ENCODE results near the gene GNS. TPM values are rescaled to one million over a fixed set of nuclear protein-coding genes. Genes with fewer than 3 reads are reported as not detected.

Gene GNS
- total and polyA plus RNA-seq, 2 experiments from 2014 or later, result 44.0 to 45.5 TPM

- TF ChIP-seq CTCF (IDR thresholded peaks at IDR 0.05; ENCODE audit: low read depth, low read length), result no peak
- no peak for DNase-seq (ENCODE audit: low read depth in 1 of 2, low spot score in 1 of 2)
- peaks cover 25% of the 10 kb centered on the region for H3K36me3 ChIP-seq
- H3K9me3 ChIP-seq (ENCODE audit: low read depth), result no peaks in the 10 kb centered on the region
- no peaks in the 10 kb centered on the region for H3K27me3 ChIP-seq
- no peak overlapping the region for H3K27ac ChIP-seq
- no peak overlapping the region for H3K4me3 ChIP-seq
- no peaks in the 10 kb centered on the region for H3K4me1 ChIP-seq (ENCODE audit: low read depth)
Measured at GRCh38 chr12:64716371-64716770, 42.8 kb downstream of the GNS start.

DNA sequence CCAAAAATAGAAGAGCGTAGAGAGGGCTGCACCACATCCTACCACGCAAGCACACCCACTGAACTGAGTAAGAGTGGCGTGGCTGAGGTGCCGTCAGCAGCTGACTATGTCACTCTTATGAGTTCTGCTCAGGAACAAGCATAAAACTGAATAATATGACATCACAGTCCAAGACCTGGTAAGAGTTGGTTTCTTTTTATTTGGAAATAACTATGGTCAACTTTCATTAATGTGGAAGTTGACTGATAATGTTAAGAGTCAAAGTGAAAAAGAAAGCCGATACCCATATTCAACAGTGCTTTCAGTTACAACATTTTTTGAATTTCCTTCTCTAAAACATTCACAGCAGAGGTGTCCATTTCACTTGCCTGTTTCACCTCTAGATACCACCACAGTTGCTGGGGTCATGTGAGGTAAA is 44.6 kb downstream of the GNS start:
- DNase-seq (ENCODE audit: low read depth in 1 of 2, low spot score in 1 of 2), result no peak
- Histone ChIP-seq H3K27ac (no peak overlapping the region), H3K4me3 (no peak overlapping the region), H3K9me3 (ENCODE audit: low read depth) (no peaks in the 10 kb centered on the region), H3K27me3 (no peaks in the 10 kb centered on the region), H3K4me1 (ENCODE audit: low read depth) (no peaks in the 10 kb centered on the region), H3K36me3 (peaks cover 14% of the 10 kb centered on the region)
- TF ChIP-seq CTCF (IDR thresholded peaks at IDR 0.05; ENCODE audit: low read depth, low read length), result no peak

DNA sequence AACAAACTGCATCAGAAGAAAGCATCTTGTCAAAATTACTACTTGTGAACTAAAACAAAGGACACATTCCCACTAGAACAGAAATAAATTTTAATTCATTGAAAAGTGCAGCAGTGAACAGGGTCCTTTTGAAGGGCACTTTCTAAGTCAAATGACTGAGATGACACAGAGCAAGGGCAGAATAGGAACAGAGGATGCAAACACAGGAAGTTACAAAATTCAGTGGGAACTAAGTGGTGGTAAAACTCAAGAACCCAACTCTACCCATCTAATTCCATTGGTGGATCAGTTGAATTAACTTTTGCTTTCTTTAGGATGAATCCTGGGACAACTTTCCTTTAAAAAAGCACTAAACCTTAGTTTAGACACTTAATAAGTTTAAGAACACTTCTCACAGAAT is 45.8 kb downstream of the GNS start:
- DNase-seq (ENCODE audit: low read depth in 1 of 2, low spot score in 1 of 2), result no peak

DNA sequence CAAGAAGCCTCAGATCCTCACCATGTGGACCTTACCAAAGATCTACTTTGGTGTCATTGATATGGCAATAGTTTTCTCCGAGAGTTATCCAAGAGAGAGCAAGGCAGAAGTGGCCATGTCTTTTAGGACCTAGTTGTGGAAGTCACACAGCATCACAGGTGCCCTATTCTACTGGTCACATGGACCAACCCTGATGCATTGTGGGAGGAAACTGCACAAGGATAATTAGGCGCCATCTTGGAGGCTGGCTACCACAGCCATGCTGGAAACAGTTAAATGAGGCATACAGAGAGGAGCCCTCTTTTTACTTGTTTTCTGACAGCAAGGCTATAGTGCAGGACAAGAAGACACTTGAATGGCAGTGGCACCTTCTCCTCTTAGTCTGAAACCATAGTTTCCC is 49.8 kb downstream of the GNS start:
- Histone ChIP-seq H3K36me3 (no peaks in the 10 kb centered on the region), H3K27ac (no peak overlapping the region), H3K27me3 (no peaks in the 10 kb centered on the region), H3K9me3 (ENCODE audit: low read depth) (no peaks in the 10 kb centered on the region), H3K4me1 (ENCODE audit: low read depth) (peaks cover 3% of the 10 kb centered on the region), H3K4me3 (no peak overlapping the region)
- no peak for DNase-seq (ENCODE audit: low read depth in 1 of 2, low spot score in 1 of 2)
- TF ChIP-seq CTCF (IDR thresholded peaks at IDR 0.05; ENCODE audit: low read depth, low read length), result no peak

More for the DNA sequence above, 45.8 kb downstream of the GNS start:
- H3K4me3 ChIP-seq, result no peak overlapping the region
- H3K27ac ChIP-seq, result no peak overlapping the region
- no peak for TF ChIP-seq CTCF (IDR thresholded peaks at IDR 0.05; ENCODE audit: low read depth, low read length)
- H3K36me3 ChIP-seq, result peaks cover 14% of the 10 kb centered on the region
- H3K27me3 ChIP-seq, result no peaks in the 10 kb centered on the region
- H3K9me3 ChIP-seq (ENCODE audit: low read depth), result no peaks in the 10 kb centered on the region
- H3K4me1 ChIP-seq (ENCODE audit: low read depth), result no peaks in the 10 kb centered on the region

DNA sequence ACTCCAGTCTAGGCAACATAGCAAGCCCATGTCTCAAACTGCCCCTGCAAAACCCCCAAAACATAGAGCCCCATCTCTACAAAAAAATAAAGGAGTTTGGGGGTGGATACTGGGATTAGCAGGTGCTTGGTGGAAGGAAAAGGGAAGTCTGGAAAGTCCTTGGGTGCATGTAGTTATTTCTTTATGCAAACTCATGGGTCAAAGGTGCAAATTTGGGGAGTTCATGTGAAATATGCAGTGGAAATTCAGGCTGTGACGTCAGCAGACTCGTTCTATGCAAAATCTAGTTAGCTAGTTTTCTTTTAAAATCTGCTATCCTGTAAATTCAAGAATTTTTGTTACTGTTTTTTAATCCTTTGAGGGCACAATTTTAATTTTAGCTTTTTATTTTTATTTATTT is 51.3 kb downstream of the GNS start:
- Histone ChIP-seq H3K27ac (no peak overlapping the region), H3K27me3 (no peaks in the 10 kb centered on the region), H3K36me3 (no peaks in the 10 kb centered on the region), H3K9me3 (ENCODE audit: low read depth) (no peaks in the 10 kb centered on the region), H3K4me3 (no peak overlapping the region), H3K4me1 (ENCODE audit: low read depth) (peaks cover 3% of the 10 kb centered on the region)
- no peak for DNase-seq (ENCODE audit: low read depth in 1 of 2, low spot score in 1 of 2)
- TF ChIP-seq CTCF (IDR thresholded peaks at IDR 0.05; ENCODE audit: low read depth, low read length), result no peak

GRCh38 chr12:64707362-64707761 is 51.8 kb downstream of the GNS start:
- no peak for TF ChIP-seq CTCF (IDR thresholded peaks at IDR 0.05; ENCODE audit: low read depth, low read length)
- H3K4me3 ChIP-seq, result no peak overlapping the region
- no peaks in the 10 kb centered on the region for H3K36me3 ChIP-seq
- no peak overlapping the region for H3K27ac ChIP-seq
- H3K27me3 ChIP-seq, result no peaks in the 10 kb centered on the region
- DNase-seq (ENCODE audit: low read depth in 1 of 2, low spot score in 1 of 2), result no peak
- H3K4me1 ChIP-seq (ENCODE audit: low read depth), result peaks cover 3% of the 10 kb centered on the region
- no peaks in the 10 kb centered on the region for H3K9me3 ChIP-seq (ENCODE audit: low read depth)

Data from cardiac muscle cell (in vitro differentiated cells and primary cell).